Keratinocyte (primary cell): Measurements from ENCODE around the gene TMOD1.

ENCODE experiments used
- CTCF ChIP-seq, 3 experiments: IDR thresholded peaks in 1 of 3; conservative IDR thresholded peaks in 1 of 3; optimal IDR thresholded peaks in 1 of 3; 2 replicates in 2 of 3; 3 replicates in 1 of 3; pipeline versions ENCODE3 to v1.5.1; 2011; ENCODE audit warnings: low read length in 3 of 3, mild to moderate bottlenecking in 3 of 3, moderate library complexity in 2 of 3, control low read depth in 1 of 3, inconsistent platforms in 1 of 3; ENCODE audit not compliant: insufficient read depth in 2 of 3; ENCODE audit errors: extremely low read depth in 1 of 3
- EZH2 ChIP-seq: IDR thresholded peaks from one replicate; pipeline ENCODE4 v1.6.1; 2012; ENCODE audit warnings: inconsistent platforms, mild to moderate bottlenecking, low read length, moderate library complexity

- TF ChIP-seq CTCF (optimal IDR thresholded peaks at IDR 0.05 in 1 of 3, IDR thresholded peaks at IDR 0.05 in 1 of 3, conservative IDR thresholded peaks at IDR 0.05 in 1 of 3; ENCODE audit: extremely low read depth in 1 of 3, insufficient read depth in 2 of 3, low read length in 3 of 3) (no peak), EZH2 (no peak)
Observed at GRCh38 chr9:97506306-97506705, 4.8 kb downstream of the TMOD1 start.
